ENCODE data around the gene DBP.

The DBP gene

DNA sequence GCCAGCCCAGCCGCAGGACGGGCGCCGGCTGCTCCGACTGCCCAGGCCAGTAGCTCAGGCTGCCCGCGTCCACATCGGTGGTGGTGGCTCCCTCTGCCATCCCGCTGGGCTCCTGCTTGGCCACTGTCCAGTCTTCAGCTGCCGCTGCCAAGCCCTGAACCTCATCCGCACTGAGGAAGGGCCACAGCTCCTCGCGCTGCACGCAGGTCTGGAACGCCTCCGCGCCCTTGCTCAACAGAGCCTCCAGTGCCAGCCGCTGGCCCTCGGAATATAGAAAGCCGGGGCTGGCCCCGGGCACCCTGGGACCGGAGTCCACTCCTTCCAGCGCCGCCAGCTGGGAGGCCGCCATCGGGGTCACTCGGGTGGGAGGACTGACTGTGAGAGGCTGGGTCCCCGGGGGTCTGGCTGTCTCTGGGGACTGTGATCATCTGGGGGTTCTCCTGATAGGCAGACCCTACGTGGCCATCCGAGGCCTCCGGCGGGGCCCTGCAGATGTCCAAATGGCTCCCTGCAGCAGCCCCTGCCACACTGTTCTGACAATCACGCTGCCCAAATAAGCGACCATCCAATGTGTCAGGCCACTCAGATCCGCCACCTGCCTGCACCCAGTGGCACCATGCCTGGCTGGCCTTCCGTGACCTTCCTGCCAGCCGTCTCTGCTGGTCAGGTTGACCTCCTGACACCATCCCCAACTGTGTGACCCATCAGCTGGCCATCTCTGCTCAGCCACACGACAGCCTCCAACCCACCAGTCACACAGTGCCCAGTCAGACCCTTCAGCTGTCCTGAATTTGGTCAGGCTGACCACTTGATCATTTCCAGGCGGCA is 23.9 kb downstream of the DBP start:
- Histone ChIP-seq H3K9ac (ENCODE audit: low read depth, low read length) (no peak overlapping the region), H3K4me1 (ENCODE audit: control insufficient read depth, insufficient read depth, low read length) (peaks cover 53% of the 10 kb centered on the region), H3K36me3 (ENCODE audit: insufficient read depth, low read length) (peaks cover 41% of the 10 kb centered on the region), H3K4me3 (ENCODE audit: low read length) (no peak overlapping the region), H3K9me3 (replicated peaks; ENCODE audit: low read length) (no peaks in the 10 kb centered on the region), H3K4me2 (ENCODE audit: low read length) (peak overlapping the region; percentile 59), H3K27me3 (ENCODE audit: control insufficient read depth, insufficient read depth, low read length) (no peaks in the 10 kb centered on the region)

DNA sequence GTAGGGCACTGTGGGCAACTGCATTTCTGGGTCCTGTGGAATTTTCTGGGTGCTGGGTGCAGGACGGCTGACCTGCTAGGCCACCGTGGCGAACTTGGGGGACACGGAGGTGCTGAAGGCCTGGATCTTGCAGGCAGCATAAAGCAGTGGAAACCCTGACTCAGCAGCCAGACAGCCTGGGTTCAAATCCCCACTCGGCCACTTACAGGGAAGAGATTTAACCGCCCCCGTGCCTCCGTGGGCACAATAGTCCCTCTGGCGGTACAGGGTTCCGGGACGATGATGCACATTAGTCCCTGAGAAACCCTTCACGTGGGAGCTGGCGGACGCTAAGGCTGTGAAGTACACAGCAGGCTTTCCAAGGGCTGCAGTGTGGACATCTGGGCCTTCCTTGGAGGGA is 25.3 kb downstream of the DBP start:
- Histone ChIP-seq H3K9ac (ENCODE audit: low read depth, low read length) (no peak overlapping the region), H3K36me3 (ENCODE audit: insufficient read depth, low read length) (peaks cover 28% of the 10 kb centered on the region), H3K9me3 (replicated peaks; ENCODE audit: low read length) (no peaks in the 10 kb centered on the region), H3K4me1 (ENCODE audit: control insufficient read depth, insufficient read depth, low read length) (peaks cover 42% of the 10 kb centered on the region), H3K4me2 (ENCODE audit: low read length) (no peak overlapping the region), H3K27me3 (ENCODE audit: control insufficient read depth, insufficient read depth, low read length) (no peaks in the 10 kb centered on the region), H3K4me3 (ENCODE audit: low read length) (no peak overlapping the region)

DNA sequence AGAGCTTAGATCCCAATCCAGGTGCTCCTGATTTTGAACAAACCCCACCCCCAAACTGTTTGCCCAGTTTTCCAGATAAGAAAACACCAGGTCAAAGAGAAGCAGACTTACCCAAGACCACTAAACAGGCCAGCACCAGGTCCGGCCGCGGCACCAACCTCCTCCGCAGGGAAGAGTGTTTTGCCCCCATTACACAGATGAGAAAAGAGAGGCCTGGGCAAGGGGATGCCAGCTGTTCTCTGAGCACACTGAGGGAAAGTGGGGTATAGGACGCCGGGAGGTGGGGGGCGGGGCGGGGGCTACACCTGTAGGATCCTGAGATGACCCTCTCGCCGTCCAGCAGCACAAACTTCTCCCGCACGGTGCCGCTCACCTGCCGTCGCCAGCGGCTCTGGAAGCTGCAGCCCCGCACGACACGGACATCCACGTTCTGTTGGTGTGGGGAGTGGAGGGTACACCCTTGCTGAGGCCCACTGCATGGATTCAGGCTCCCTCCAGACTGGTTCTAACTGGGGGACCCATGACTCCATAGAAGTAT is 27.5 kb downstream of the DBP start:
- Histone ChIP-seq H3K4me1 (ENCODE audit: control insufficient read depth, insufficient read depth, low read length) (peaks cover 21% of the 10 kb centered on the region), H3K4me3 (ENCODE audit: low read length) (no peak overlapping the region), H3K4me2 (ENCODE audit: low read length) (no peak overlapping the region), H3K36me3 (ENCODE audit: insufficient read depth, low read length) (peaks cover 5% of the 10 kb centered on the region), H3K9me3 (replicated peaks; ENCODE audit: low read length) (no peaks in the 10 kb centered on the region), H3K27me3 (ENCODE audit: control insufficient read depth, insufficient read depth, low read length) (no peaks in the 10 kb centered on the region), H3K9ac (ENCODE audit: low read depth, low read length) (no peak overlapping the region)

DNA sequence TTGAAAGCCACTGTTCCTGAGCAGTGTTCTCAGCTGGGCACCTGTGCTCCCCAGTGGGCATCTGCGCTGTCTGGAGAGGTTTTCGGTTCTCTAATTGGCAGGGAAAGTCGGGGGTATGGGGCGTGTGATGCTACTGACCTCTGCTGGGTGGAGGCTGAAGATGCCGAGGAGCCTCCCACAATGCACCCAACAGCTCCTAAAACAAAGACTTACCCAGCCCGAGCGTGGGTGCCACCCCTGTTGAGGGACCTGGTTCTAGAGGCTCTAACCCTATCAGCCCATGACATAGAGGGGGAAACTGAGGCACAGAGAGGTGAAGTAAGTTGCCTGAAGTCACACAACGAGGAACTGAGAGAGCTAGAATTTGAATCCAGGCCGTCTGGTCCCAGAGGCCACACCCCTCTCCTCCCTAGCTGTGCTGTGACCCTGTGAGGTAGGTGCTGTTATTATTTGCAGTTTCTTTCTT is 28.3 kb downstream of the DBP start:
- no peak overlapping the region for H3K4me3 ChIP-seq (ENCODE audit: low read length)
- no peaks in the 10 kb centered on the region for H3K27me3 ChIP-seq (ENCODE audit: control insufficient read depth, insufficient read depth, low read length)
- peaks cover 4% of the 10 kb centered on the region for H3K36me3 ChIP-seq (ENCODE audit: insufficient read depth, low read length)
- H3K4me1 ChIP-seq (ENCODE audit: control insufficient read depth, insufficient read depth, low read length): peaks cover 12% of the 10 kb centered on the region
- H3K9ac ChIP-seq (ENCODE audit: low read depth, low read length): no peak overlapping the region
- peak overlapping the region; percentile 46 for H3K4me2 ChIP-seq (ENCODE audit: low read length)
- H3K9me3 ChIP-seq (replicated peaks; ENCODE audit: low read length): no peaks in the 10 kb centered on the region

DNA sequence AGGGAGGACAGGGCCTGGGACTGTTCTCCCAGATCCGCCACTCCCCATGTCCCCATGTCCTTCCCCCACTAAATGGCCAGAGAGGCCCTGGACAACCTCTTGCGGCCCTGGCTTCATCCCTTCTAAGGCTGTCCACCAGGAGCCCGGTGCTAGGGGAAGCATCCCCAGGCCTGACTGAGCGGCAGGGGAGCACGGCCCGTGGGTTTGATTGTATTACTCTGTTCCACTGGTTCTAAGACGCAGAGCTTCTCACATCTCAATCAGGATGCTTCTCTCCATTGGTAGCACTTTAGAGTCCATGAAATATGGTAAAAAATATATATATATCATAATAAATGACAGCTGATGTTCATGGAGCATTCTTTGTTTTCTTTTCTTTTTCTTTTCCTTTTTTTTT is 29.8 kb downstream of the DBP start:
- H3K9ac ChIP-seq (ENCODE audit: low read depth, low read length): no peak overlapping the region
- H3K4me1 ChIP-seq (ENCODE audit: control insufficient read depth, insufficient read depth, low read length): no peaks in the 10 kb centered on the region
- peaks cover 4% of the 10 kb centered on the region for H3K36me3 ChIP-seq (ENCODE audit: insufficient read depth, low read length)
- no peak overlapping the region for H3K4me3 ChIP-seq (ENCODE audit: low read length)
- no peaks in the 10 kb centered on the region for H3K9me3 ChIP-seq (replicated peaks; ENCODE audit: low read length)
- no peaks in the 10 kb centered on the region for H3K27me3 ChIP-seq (ENCODE audit: control insufficient read depth, insufficient read depth, low read length)
- H3K4me2 ChIP-seq (ENCODE audit: low read length): no peak overlapping the region

DNA sequence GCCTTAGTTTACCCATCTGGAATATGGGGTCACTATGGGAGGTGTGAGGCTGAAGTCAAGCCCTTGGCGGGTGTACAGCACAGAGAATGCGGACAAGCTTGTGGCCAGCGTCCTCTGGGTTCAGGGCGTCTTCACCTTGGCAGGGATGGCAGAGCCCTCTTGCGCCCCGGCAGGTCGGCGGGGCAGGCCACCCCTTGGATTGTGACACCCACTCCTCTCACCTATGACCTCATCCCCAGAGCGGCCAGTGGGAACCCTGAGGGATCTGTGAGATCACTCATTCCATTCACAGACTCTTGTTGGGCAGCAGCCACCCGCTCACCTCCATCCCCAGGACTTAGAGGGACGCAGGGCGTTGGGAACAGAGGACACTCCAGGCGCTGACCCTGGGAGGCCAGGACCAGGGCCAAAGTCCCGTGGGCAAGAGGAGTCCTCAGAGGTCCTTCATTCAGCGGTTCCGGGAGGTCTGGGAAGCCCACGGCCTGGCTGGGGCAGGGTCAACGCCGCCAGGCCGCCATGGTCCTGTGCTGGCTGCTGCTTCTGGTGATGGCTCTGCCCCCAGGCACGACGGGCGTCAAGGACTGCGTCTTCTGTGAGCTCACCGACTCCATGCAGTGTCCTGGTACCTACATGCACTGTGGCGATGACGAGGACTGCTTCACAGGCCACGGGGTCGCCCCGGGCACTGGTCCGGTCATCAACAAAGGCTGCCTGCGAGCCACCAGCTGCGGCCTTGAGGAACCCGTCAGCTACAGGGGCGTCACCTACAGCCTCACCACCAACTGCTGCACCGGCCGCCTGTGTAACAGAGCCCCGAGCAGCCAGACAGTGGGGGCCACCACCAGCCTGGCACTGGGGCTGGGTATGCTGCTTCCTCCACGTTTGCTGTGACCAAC is 30.5 kb downstream of the DBP start, which contains the start of gene SPACA4:
TSS of gene SPACA4 (plus strand) at position 280 of the 896 bp plus-strand sequence. CDS start at position 517, 237 bp downstream.
- Histone ChIP-seq H3K4me3 (ENCODE audit: low read length) (no peak within 1 kb of the TSS), H3K27me3 (ENCODE audit: control insufficient read depth, insufficient read depth, low read length) (no peaks in the 10 kb centered on the region), H3K4me1 (ENCODE audit: control insufficient read depth, insufficient read depth, low read length) (no peaks in the 10 kb centered on the region), H3K4me2 (ENCODE audit: low read length) (no peak within 1 kb of the TSS), H3K36me3 (ENCODE audit: insufficient read depth, low read length) (no peaks in the 10 kb centered on the region), H3K9me3 (replicated peaks; ENCODE audit: low read length) (no peaks in the 10 kb centered on the region), H3K9ac (ENCODE audit: low read depth, low read length) (no peak within 1 kb of the TSS)

DNA sequence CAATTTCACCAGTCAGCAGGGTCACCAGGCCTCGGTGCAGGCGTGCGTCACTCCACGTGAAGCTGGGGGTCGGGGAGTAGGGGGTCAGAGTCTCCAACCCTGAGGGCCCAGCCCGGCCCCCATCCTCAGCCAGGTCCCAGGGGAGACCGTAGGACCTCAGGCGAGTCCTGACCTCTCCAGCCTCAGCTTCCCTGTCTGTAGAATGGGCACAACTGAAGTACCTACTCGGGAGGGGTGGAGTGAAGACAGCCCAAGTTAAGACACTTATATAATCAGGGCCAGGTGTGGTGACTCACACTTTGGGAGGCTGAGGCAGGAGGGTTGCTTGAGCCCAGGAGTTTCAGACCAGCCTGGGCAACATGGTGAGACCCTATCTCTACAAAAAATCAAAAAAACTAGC is 33.3 kb downstream of the DBP start:
- Histone ChIP-seq H3K9me3 (replicated peaks; ENCODE audit: low read length) (no peaks in the 10 kb centered on the region), H3K27me3 (ENCODE audit: control insufficient read depth, insufficient read depth, low read length) (peaks cover 2% of the 10 kb centered on the region), H3K4me2 (ENCODE audit: low read length) (no peak overlapping the region), H3K9ac (ENCODE audit: low read depth, low read length) (no peak overlapping the region), H3K4me1 (ENCODE audit: control insufficient read depth, insufficient read depth, low read length) (no peaks in the 10 kb centered on the region), H3K4me3 (ENCODE audit: low read length) (no peak overlapping the region), H3K36me3 (ENCODE audit: insufficient read depth, low read length) (no peaks in the 10 kb centered on the region)

DNA sequence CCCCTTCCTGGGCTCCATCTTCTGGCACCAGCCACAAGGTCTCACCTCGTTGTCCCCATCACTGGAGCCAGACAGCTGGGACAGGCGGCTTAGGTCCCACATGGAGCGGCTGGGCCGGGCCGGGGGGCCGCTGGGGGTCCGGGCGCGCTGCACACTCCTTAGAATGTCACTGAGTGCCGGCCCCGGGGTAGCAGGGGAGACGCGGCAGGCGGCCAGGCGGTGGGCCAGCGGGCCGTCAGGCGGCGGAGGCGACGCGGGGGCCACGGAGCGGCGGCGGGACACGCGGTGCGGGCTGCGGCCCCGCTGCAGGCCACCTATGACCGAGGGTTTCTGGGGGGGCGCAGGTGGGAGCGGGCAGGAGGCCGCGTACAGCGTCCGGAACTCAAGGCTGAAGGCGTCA is 33.7 kb downstream of the DBP start:
- Histone ChIP-seq H3K9me3 (replicated peaks; ENCODE audit: low read length) (no peaks in the 10 kb centered on the region), H3K27me3 (ENCODE audit: control insufficient read depth, insufficient read depth, low read length) (peaks cover 6% of the 10 kb centered on the region), H3K9ac (ENCODE audit: low read depth, low read length) (no peak overlapping the region), H3K4me2 (ENCODE audit: low read length) (no peak overlapping the region), H3K36me3 (ENCODE audit: insufficient read depth, low read length) (no peaks in the 10 kb centered on the region), H3K4me1 (ENCODE audit: control insufficient read depth, insufficient read depth, low read length) (no peaks in the 10 kb centered on the region), H3K4me3 (ENCODE audit: low read length) (no peak overlapping the region)

DNA sequence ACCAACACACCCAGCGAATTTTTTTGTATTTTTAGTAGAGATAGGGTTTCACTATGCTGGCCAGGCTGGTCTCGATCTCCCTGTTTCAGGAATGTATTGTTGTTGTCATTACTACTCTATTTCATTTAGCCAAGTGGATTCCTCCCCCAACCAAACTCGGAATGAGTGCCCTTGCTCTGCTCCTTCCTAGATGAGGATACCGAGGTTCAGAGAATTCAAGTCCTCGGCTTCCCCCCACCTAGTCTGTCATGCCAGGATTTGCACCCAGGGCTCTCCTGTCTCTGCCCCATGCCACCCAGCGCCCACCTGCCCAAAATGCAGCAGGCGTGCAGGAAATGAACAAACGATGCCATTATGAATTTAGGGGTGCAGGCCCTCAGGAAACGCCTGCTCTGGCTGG is 34.2 kb downstream of the DBP start:
- Histone ChIP-seq H3K4me1 (ENCODE audit: control insufficient read depth, insufficient read depth, low read length) (no peaks in the 10 kb centered on the region), H3K27me3 (ENCODE audit: control insufficient read depth, insufficient read depth, low read length) (peaks cover 7% of the 10 kb centered on the region), H3K36me3 (ENCODE audit: insufficient read depth, low read length) (no peaks in the 10 kb centered on the region), H3K4me3 (ENCODE audit: low read length) (no peak overlapping the region), H3K9me3 (replicated peaks; ENCODE audit: low read length) (no peaks in the 10 kb centered on the region), H3K4me2 (ENCODE audit: low read length) (no peak overlapping the region), H3K9ac (ENCODE audit: low read depth, low read length) (no peak overlapping the region)

DNA sequence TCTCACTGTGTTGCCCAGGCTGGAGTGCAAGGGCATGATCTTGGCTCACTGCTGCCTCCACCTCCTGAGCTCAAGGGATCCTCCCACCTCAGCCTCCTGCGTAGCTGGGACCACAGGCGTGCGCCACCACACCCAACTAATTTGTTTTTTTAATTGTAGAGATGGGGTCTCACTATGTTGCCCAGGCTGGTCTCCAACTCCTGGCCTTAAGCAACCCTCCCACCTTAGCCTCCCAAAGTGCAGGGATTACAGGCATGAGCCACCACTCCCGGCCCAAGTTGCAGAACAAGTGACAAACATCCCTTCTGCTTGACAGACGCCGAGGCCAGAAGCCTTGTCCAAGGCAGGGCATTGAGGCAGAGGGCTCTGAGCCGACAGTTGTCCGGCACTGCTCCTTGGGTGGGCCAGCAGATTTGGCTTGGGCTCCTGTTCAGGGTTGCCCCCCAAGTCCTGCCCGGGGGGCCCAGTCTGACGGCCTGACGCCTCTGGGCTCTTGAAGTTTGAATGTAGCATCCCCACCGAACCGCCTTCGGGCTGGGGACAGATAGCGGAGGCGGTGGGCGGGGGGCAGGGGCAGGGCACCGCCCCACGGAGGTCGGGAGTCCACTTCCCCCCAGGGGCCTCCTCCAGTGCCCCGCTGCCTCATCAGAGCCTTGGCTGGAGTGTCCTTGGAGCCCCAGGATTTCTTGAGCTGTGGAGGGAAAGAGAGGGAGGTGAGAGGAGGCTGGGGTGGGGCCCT is 36.3 kb downstream of the DBP start:
- Histone ChIP-seq H3K4me2 (ENCODE audit: low read length) (no peak overlapping the region), H3K4me3 (ENCODE audit: low read length) (no peak overlapping the region), H3K27me3 (ENCODE audit: control insufficient read depth, insufficient read depth, low read length) (peaks cover 7% of the 10 kb centered on the region), H3K36me3 (ENCODE audit: insufficient read depth, low read length) (no peaks in the 10 kb centered on the region), H3K9me3 (replicated peaks; ENCODE audit: low read length) (no peaks in the 10 kb centered on the region), H3K4me1 (ENCODE audit: control insufficient read depth, insufficient read depth, low read length) (no peaks in the 10 kb centered on the region), H3K9ac (ENCODE audit: low read depth, low read length) (no peak overlapping the region)

Measured in skeletal muscle satellite cell (primary cell).